Measurements from ENCODE around the gene NR2C1.

GRCh38 chr12:94971923-94972322 lies 101.5 kb downstream of the NR2C1 start:
- TF ChIP-seq CTCF (IDR thresholded peaks at IDR 0.05; ENCODE audit: low read depth, low read length) (no peak), MYC (IDR thresholded peaks at IDR 0.05; ENCODE audit: low read depth, low read length) (no peak)

Measured in NB4 (cell line).